CD4-positive, alpha-beta memory T cell (primary cell): Measurements from ENCODE around the gene CFAP74. TPM values are rescaled to one million over a fixed set of nuclear protein-coding genes. Genes with fewer than 3 reads are reported as not detected.

Experiments
- CTCF ChIA-PET: fragments of 350-600 bp; sonication (Branson Sonifier 250); formaldehyde crosslinking; loops from one replicate; lab custom pipeline; 2021; ENCODE audit warnings: inconsistent platforms; ENCODE audit not compliant: partially characterized antibody; lab: Charles Lee
- POLR2A ChIA-PET: fragments of 350-600 bp; sonication (Branson Sonifier 250); formaldehyde crosslinking; loops from one replicate; lab custom pipeline; 2021; ENCODE audit not compliant: partially characterized antibody; lab: Charles Lee
- DNase-seq, 5 donors: peaks; one replicate each; pipeline versions ENCODE4 v3.0.0 to v3.0.0-alpha.2; 2020 to 2022; ENCODE audit warnings: mixed read lengths in 1 of 5
- H3K27ac ChIP-seq: one replicate; pipeline ENCODE4 v1.7.0; 2013; ENCODE audit warnings: low read depth, low read length
- H3K27me3 ChIP-seq: 2 replicates; pipeline ENCODE4 v1.7.0; 2013; ENCODE audit warnings: mild to moderate bottlenecking, low read length, moderate library complexity; ENCODE audit not compliant: insufficient read depth
- H3K36me3 ChIP-seq: 2 replicates; pipeline ENCODE4 v1.7.0; 2013; ENCODE audit warnings: mild to moderate bottlenecking, low read length, moderate library complexity; ENCODE audit not compliant: insufficient read depth
- H3K4me1 ChIP-seq: 2 replicates; pipeline ENCODE4 v1.7.0; 2013; ENCODE audit warnings: mild to moderate bottlenecking, low read length, moderate library complexity; ENCODE audit not compliant: insufficient read depth
- H3K4me3 ChIP-seq, 2 donors: one replicate each; pipeline ENCODE4 v1.7.0; 2013; ENCODE audit warnings: low read length in 2 of 2, mild to moderate bottlenecking in 1 of 2
- H3K9me3 ChIP-seq, 2 donors: one replicate each; pipeline ENCODE4 v1.7.0; 2013; ENCODE audit warnings: low read length in 2 of 2, control low read depth in 1 of 2; ENCODE audit not compliant: control insufficient read depth in 1 of 2
- H3K27ac Mint-ChIP-seq, 7 donors: one replicate each; pipeline ENCODE4 v1.8.0; 2020 to 2021; ENCODE audit warnings: mixed read lengths in 7 of 7, mild to moderate bottlenecking in 6 of 7, inconsistent platforms in 3 of 7, moderate library complexity in 3 of 7
- H3K27me3 Mint-ChIP-seq, 2 donors: one replicate each; pipeline ENCODE4 v1.8.0; 2020 to 2021; ENCODE audit warnings: mixed read lengths in 2 of 2
- H3K36me3 Mint-ChIP-seq, 2 donors: one replicate each; pipeline ENCODE4 v1.8.0; 2020 to 2021; ENCODE audit warnings: mixed read lengths in 2 of 2, inconsistent platforms in 1 of 2, mild to moderate bottlenecking in 1 of 2
- H3K4me1 Mint-ChIP-seq, 4 donors: one replicate each; pipeline ENCODE4 v1.8.0; 2020 to 2021; ENCODE audit warnings: mixed read lengths in 4 of 4, mild to moderate bottlenecking in 1 of 4
- H3K4me3 Mint-ChIP-seq, 8 donors: one replicate each; pipeline ENCODE4 v1.8.0; 2020 to 2021; ENCODE audit warnings: mixed read lengths in 8 of 8, mild to moderate bottlenecking in 7 of 8, moderate library complexity in 6 of 8, inconsistent platforms in 3 of 8
- H3K9me3 Mint-ChIP-seq, 8 donors: one replicate each; pipeline ENCODE4 v1.8.0; 2020 to 2021; ENCODE audit warnings: mixed read lengths in 8 of 8, mild to moderate bottlenecking in 5 of 8, inconsistent platforms in 3 of 8, moderate library complexity in 1 of 8
- intact Hi-C: fragments of 100-400 bp; cut with micrococcal nuclease; formaldehyde crosslinking; loops from one replicate; pipeline ENCODE4 v1.15.1; 2023
- polyA plus RNA-seq, 2 donors: library from polyadenylated mRNA; unstranded; fragments of 300-500 nt; fragmentation: Illumina TruSeq; gene quantifications; one replicate each; pipeline ENCODE4 v1.2.3, GENCODE V29; 2021
- total RNA-seq, 2 experiments: library from RNA; stranded (reverse); gene quantifications; one replicate each; pipeline ENCODE4 v1.2.3, GENCODE V29; 2021

Gene CFAP74
- total and polyA plus RNA-seq, 4 experiments from 2014 or later: not detected

GRCh38 chr1:2050461-2050792, 46.8 kb upstream of the CFAP74 start:
- DNase-seq: peak in 1 of 5 donors; percentile 69
- H3K4me1 Mint-ChIP-seq: peaks cover 8 to 41% (median 16%) of the 10 kb centered on the region in 4 donors
- intact Hi-C loops: loop anchor here (1.0 kb wide), 1 partner anchor 83 kb away; no protein-coding TSS in a partner anchor
- Histone ChIP-seq H3K27me3 (no peaks in the 10 kb centered on the region), H3K9me3 (no peaks in the 10 kb centered on the region), H3K4me3 (peak overlapping the region in 1 of 2 donors; percentile 68), H3K27ac (peak overlapping the region; percentile 38), H3K36me3 (peaks cover 1% of the 10 kb centered on the region), H3K4me1 (peaks cover 22% of the 10 kb centered on the region)
- H3K27me3 Mint-ChIP-seq: peaks cover 0 to 4% of the 10 kb centered on the region in 2 donors
- H3K36me3 Mint-ChIP-seq: peaks cover 0 to 6% of the 10 kb centered on the region in 2 donors
- ChIA-PET CTCF (no interaction called here), POLR2A (interaction anchor here (0.6 to 1.0 kb wide), 2 partner anchors 138 to 435 kb away, joined by 3 read pairs; partner anchors contain the start of gene MIB2)
- no peaks in the 10 kb centered on the region for H3K9me3 Mint-ChIP-seq
- H3K4me3 Mint-ChIP-seq: peak overlapping the region in 7 of 8 donors; percentile 25 to 81 (median 61)
- peak overlapping the region in 1 of 7 donors; percentile 24 for H3K27ac Mint-ChIP-seq

GRCh38 chr1:2049718-2050431, 46.3 kb upstream of the CFAP74 start, which contains the start of gene PRKCZ:
TSS of gene PRKCZ (plus strand) at chr1:2050411. CDS start at chr1:2050631, 220 bp downstream.
- peak; percentile 92 to 95 (median 93) for DNase-seq
- Histone ChIP-seq H3K4me1 (peaks cover 28% of the 10 kb centered on the region), H3K9me3 (no peaks in the 10 kb centered on the region), H3K4me3 (peak within 1 kb of the TSS; percentile 57 to 68), H3K36me3 (no peaks in the 10 kb centered on the region), H3K27ac (peak within 1 kb of the TSS; percentile 66), H3K27me3 (no peaks in the 10 kb centered on the region)
- peaks cover 0 to 4% of the 10 kb centered on the region in 2 donors for H3K27me3 Mint-ChIP-seq
- CTCF ChIA-PET: no interaction called here
- H3K4me3 Mint-ChIP-seq: peak within 1 kb of the TSS; percentile 73 to 86 (median 84)
- peaks cover 8 to 46% (median 17%) of the 10 kb centered on the region in 4 donors for H3K4me1 Mint-ChIP-seq
- H3K27ac Mint-ChIP-seq: peak within 1 kb of the TSS; percentile 4 to 86 (median 48)
- H3K9me3 Mint-ChIP-seq: no peaks in the 10 kb centered on the region
- POLR2A ChIA-PET: interaction anchor here (0.6 kb wide), 1 partner anchor 139 kb away, joined by 3 read pairs; no protein-coding TSS in a partner anchor
- intact Hi-C loops: loop anchor here (1.0 kb wide), 1 partner anchor 83 kb away; no protein-coding TSS in a partner anchor
- peaks cover 0 to 4% of the 10 kb centered on the region in 2 donors for H3K36me3 Mint-ChIP-seq

- no peaks in the 10 kb centered on the region for H3K9me3 ChIP-seq
- peak overlapping the region; percentile 66 for H3K27ac ChIP-seq
Observed at GRCh38 chr1:2049225-2049717, 45.7 kb upstream of the CFAP74 start.

GRCh38 chr1:2047749-2048729, 44.5 kb upstream of the CFAP74 start:
- intact Hi-C loops: no loop called here
- Mint-ChIP-seq H3K27me3 (peaks cover 0 to 6% of the 10 kb centered on the region in 2 donors), H3K4me3 (peak overlapping the region; percentile 26 to 84 (median 74)), H3K4me1 (peaks cover 8 to 43% (median 22%) of the 10 kb centered on the region in 4 donors), H3K9me3 (no peaks in the 10 kb centered on the region), H3K27ac (peak overlapping the region in 3 of 7 donors; percentile 24 to 80 (median 47)), H3K36me3 (peaks cover 0 to 3% of the 10 kb centered on the region in 2 donors)
- peaks cover 28% of the 10 kb centered on the region for H3K4me1 ChIP-seq
- H3K9me3 ChIP-seq: no peaks in the 10 kb centered on the region
- CTCF ChIA-PET: no interaction called here
- no peak overlapping the region for H3K4me3 ChIP-seq
- POLR2A ChIA-PET: no interaction called here
- no peaks in the 10 kb centered on the region for H3K27me3 ChIP-seq
- no peaks in the 10 kb centered on the region for H3K36me3 ChIP-seq
- peak in 1 of 5 donors; percentile 24 for DNase-seq
- no peak overlapping the region for H3K27ac ChIP-seq

More at GRCh38 chr1:2049225-2049717, 45.7 kb upstream of the CFAP74 start:
- peak in 1 of 5 donors; percentile 35 for DNase-seq
- no peaks in the 10 kb centered on the region for H3K27me3 ChIP-seq
- intact Hi-C loops: no loop called here
- Mint-ChIP-seq H3K4me1 (peaks cover 8 to 46% (median 17%) of the 10 kb centered on the region in 4 donors), H3K4me3 (peak overlapping the region; percentile 73 to 86 (median 84)), H3K36me3 (peaks cover 0 to 3% of the 10 kb centered on the region in 2 donors), H3K27ac (peak overlapping the region; percentile 4 to 86 (median 48)), H3K9me3 (no peaks in the 10 kb centered on the region), H3K27me3 (peaks cover 0 to 4% of the 10 kb centered on the region in 2 donors)
- peak overlapping the region; percentile 57 to 68 for H3K4me3 ChIP-seq
- ChIA-PET POLR2A (no interaction called here), CTCF (no interaction called here)
- H3K4me1 ChIP-seq: peaks cover 28% of the 10 kb centered on the region
- H3K36me3 ChIP-seq: no peaks in the 10 kb centered on the region

- Histone ChIP-seq H3K36me3 (no peaks in the 10 kb centered on the region), H3K27me3 (no peaks in the 10 kb centered on the region), H3K9me3 (no peaks in the 10 kb centered on the region), H3K4me1 (peaks cover 28% of the 10 kb centered on the region), H3K4me3 (no peak overlapping the region), H3K27ac (no peak overlapping the region)
- Mint-ChIP-seq H3K27ac (peak overlapping the region in 1 of 7 donors; percentile 40), H3K4me1 (peaks cover 7 to 37% (median 17%) of the 10 kb centered on the region in 4 donors), H3K27me3 (peaks cover 0 to 6% of the 10 kb centered on the region in 2 donors), H3K36me3 (peaks cover 0 to 3% of the 10 kb centered on the region in 2 donors), H3K4me3 (peak overlapping the region in 1 of 8 donors; percentile 25), H3K9me3 (no peaks in the 10 kb centered on the region)
- DNase-seq: no peak
- ChIA-PET POLR2A (no interaction called here), CTCF (interaction anchor here (0.6 to 5.3 kb wide), 3 partner anchors 15 to 103 kb away, joined by 3 to 40 read pairs (median 3); no protein-coding TSS in a partner anchor)
- intact Hi-C loops: no loop called here
Observed at GRCh38 chr1:2046953-2047748, 43.6 kb upstream of the CFAP74 start.
